Measurements from ENCODE around the gene DUSP2.
A peak's percentile ranks its signal among the peaks of the same experiment; 100 is the strongest.

DUSP2 gene

DNA sequence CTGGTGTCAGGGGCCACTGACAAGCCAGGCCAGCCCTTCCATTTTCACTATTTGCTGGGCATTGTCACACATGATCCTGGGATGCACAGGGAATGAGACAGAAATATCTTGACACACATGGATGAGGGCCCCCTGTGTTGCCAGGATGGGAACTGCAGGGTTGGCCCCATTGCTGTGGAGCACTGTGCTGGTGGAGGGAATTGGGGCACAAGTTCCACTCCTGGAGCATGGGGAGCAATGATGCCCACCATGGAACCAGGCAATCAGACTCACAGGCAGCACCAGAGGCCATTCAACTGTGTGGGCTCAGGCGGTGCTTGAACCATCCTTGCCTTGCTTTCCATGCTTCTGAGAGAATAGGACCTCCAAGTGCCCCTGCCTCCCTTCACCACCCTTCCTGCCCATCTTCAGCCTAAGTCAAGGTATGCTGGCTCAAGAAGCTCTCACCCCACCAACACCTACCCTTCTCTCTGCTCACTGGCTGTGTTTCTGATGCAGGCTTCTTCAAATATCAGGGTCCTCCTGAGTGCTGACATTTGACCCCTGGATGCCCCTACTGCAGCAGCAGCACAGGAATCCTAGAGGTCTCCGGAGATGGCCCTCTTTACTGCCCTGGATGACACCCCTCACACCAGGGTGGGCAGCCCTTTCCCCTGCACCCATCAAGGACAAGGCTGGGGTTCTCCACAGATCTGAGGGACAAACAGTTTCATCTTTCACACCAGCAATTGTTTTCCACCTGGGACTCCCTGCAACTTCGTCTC lies 39.9 kb downstream of the DUSP2 start:
- Mint-ChIP-seq H3K36me3 (ENCODE audit: low read depth) (peaks cover 9% of the 10 kb centered on the region), H3K27ac (no peak overlapping the region), H3K27me3 (peaks cover 37% of the 10 kb centered on the region), H3K4me3 (no peak overlapping the region), H3K9me3 (peaks cover 22% of the 10 kb centered on the region), H3K4me1 (ENCODE audit: low read depth) (peaks cover 31% of the 10 kb centered on the region)
- intact Hi-C loops (cut with micrococcal nuclease), result no loop called here

- H3K4me1 Mint-ChIP-seq (ENCODE audit: low read depth), result peaks cover 38% of the 10 kb centered on the region
- no peak overlapping the region for H3K27ac Mint-ChIP-seq
- peaks cover 34% of the 10 kb centered on the region for H3K27me3 Mint-ChIP-seq
- H3K9me3 Mint-ChIP-seq, result peaks cover 22% of the 10 kb centered on the region
- H3K4me3 Mint-ChIP-seq, result no peak overlapping the region
- intact Hi-C loops (cut with micrococcal nuclease), result no loop called here
- peaks cover 9% of the 10 kb centered on the region for H3K36me3 Mint-ChIP-seq (ENCODE audit: low read depth)
These were observed 40.8 kb downstream of the DUSP2 start for GRCh38 chr2:96104487-96104861.

GRCh38 chr2:96103761-96104486 lies 41.3 kb downstream of the DUSP2 start:
- no peak overlapping the region for H3K27ac Mint-ChIP-seq
- peaks cover 28% of the 10 kb centered on the region for H3K27me3 Mint-ChIP-seq
- intact Hi-C loops (cut with micrococcal nuclease), result no loop called here
- H3K9me3 Mint-ChIP-seq, result peaks cover 22% of the 10 kb centered on the region
- peaks cover 9% of the 10 kb centered on the region for H3K36me3 Mint-ChIP-seq (ENCODE audit: low read depth)
- H3K4me3 Mint-ChIP-seq, result no peak overlapping the region
- H3K4me1 Mint-ChIP-seq (ENCODE audit: low read depth), result peaks cover 43% of the 10 kb centered on the region

DNA sequence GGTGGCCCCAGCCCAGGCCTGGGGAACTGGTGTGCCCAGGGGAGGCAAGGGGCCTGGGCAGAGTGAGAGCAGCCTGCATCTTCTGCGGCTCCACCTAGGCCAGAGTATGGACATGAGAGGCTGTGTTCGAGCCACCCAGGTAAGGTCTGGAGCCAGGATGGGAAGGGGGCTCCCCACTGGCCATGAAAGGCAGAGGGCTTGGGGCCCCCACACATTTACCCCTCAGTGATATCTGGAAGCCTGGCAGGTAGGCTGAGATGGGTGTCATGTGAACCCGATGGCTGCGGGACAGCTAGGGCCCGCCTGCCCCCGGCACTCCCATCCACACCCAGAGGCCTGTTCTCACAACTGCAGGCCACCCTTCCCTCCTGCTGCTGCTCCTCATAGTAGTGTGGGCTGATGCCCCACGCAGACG lies 42.0 kb downstream of the DUSP2 start:
- intact Hi-C loops (cut with micrococcal nuclease), result no loop called here
- Mint-ChIP-seq H3K27ac (no peak overlapping the region), H3K4me1 (ENCODE audit: low read depth) (peaks cover 50% of the 10 kb centered on the region), H3K36me3 (ENCODE audit: low read depth) (peaks cover 9% of the 10 kb centered on the region), H3K9me3 (peaks cover 22% of the 10 kb centered on the region), H3K4me3 (no peak overlapping the region), H3K27me3 (peaks cover 21% of the 10 kb centered on the region)

GRCh38 chr2:96102596-96103186 lies 42.5 kb downstream of the DUSP2 start:
- H3K27ac Mint-ChIP-seq, result no peak overlapping the region

DNA sequence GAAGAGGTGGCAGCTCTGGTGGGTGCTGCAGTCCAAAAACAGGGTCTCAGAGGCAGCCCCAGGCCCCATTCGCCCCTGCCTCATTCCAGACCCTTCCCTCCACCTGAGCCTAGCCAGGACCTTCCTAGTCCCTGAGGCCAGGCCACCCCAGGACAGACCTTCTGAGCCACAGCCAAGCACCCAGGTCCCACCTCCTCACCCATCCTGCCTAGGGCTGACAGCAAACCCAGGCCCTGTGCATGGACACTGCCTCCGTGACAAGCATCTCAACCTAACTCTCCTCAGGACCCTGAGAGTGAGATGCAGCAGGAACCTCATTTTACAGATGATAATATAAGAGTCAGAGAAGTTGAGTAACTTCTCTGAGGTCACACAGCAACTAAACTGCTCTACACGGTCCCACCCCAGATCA lies 44.3 kb downstream of the DUSP2 start:
- no peak overlapping the region for H3K4me3 Mint-ChIP-seq
- peaks cover 9% of the 10 kb centered on the region for H3K27me3 Mint-ChIP-seq
- intact Hi-C loops (cut with micrococcal nuclease), result no loop called here
- H3K9me3 Mint-ChIP-seq, result peaks cover 15% of the 10 kb centered on the region
- no peak overlapping the region for H3K27ac Mint-ChIP-seq
- H3K36me3 Mint-ChIP-seq (ENCODE audit: low read depth), result peaks cover 9% of the 10 kb centered on the region
- H3K4me1 Mint-ChIP-seq (ENCODE audit: low read depth), result peaks cover 58% of the 10 kb centered on the region

More at GRCh38 chr2:96102596-96103186, 42.5 kb downstream of the DUSP2 start:
- Mint-ChIP-seq H3K27me3 (peaks cover 16% of the 10 kb centered on the region), H3K9me3 (peaks cover 22% of the 10 kb centered on the region), H3K4me1 (ENCODE audit: low read depth) (peaks cover 54% of the 10 kb centered on the region), H3K4me3 (no peak overlapping the region), H3K36me3 (ENCODE audit: low read depth) (peaks cover 9% of the 10 kb centered on the region)
- intact Hi-C loops (cut with micrococcal nuclease), result no loop called here

DNA sequence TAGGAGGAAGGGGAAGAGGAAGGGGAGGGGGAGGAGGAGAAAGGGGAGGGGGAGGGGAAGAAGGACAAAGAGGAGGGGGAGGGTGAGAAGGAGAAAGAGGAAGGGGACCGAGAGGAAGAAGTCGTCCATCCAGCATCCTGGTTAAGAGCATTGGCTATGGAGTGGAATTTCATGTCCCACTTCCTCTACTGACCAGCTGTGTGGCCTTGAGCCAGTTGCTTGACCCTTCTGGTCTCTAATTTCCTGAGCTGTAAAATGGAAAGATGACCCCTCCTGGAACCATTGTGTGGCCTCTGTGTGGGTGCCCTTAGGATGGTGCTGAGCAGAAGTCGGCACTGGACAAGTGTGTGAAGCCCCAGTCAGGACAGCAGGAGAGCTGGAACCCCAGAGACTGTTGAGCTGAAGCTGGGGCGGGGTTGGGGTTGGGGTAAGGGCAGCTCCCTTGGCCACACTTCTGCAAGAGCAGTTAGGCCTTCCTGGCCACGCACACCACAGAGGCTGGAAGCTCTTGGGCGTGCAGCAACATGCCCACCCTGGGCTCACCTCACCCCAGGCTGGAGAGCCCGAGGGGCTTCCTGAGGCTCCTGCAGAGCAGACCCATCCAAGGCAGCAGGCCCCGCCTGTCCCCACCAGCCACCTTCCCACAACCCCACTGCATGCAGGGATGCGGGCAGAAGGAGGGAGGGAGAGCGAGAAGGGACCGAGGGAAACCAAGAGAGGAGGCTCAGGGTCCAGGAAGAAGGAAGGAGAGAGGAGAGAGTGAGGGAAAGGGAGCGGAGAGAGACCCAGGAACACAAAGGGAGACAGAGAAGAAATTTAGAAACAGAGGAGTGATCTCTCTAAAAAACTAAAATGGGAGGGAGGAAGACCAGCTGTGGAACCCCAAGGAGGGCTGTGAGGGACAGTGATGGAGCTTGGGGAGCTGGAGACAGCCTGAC lies 45.1 kb downstream of the DUSP2 start:
- Mint-ChIP-seq H3K27me3 (peaks cover 9% of the 10 kb centered on the region), H3K27ac (no peak overlapping the region), H3K36me3 (ENCODE audit: low read depth) (peaks cover 2% of the 10 kb centered on the region), H3K9me3 (peaks cover 7% of the 10 kb centered on the region), H3K4me1 (ENCODE audit: low read depth) (peaks cover 58% of the 10 kb centered on the region), H3K4me3 (no peak overlapping the region)
- intact Hi-C loops (cut with micrococcal nuclease), result no loop called here

- Mint-ChIP-seq H3K4me1 (ENCODE audit: low read depth) (peaks cover 47% of the 10 kb centered on the region), H3K9me3 (no peaks in the 10 kb centered on the region), H3K4me3 (no peak overlapping the region), H3K27ac (peak overlapping the region; percentile 43), H3K27me3 (peaks cover 9% of the 10 kb centered on the region), H3K36me3 (ENCODE audit: low read depth) (no peaks in the 10 kb centered on the region)
- intact Hi-C loops (cut with micrococcal nuclease), result no loop called here
These were observed 46.2 kb downstream of the DUSP2 start for GRCh38 chr2:96098900-96099590.

DNA sequence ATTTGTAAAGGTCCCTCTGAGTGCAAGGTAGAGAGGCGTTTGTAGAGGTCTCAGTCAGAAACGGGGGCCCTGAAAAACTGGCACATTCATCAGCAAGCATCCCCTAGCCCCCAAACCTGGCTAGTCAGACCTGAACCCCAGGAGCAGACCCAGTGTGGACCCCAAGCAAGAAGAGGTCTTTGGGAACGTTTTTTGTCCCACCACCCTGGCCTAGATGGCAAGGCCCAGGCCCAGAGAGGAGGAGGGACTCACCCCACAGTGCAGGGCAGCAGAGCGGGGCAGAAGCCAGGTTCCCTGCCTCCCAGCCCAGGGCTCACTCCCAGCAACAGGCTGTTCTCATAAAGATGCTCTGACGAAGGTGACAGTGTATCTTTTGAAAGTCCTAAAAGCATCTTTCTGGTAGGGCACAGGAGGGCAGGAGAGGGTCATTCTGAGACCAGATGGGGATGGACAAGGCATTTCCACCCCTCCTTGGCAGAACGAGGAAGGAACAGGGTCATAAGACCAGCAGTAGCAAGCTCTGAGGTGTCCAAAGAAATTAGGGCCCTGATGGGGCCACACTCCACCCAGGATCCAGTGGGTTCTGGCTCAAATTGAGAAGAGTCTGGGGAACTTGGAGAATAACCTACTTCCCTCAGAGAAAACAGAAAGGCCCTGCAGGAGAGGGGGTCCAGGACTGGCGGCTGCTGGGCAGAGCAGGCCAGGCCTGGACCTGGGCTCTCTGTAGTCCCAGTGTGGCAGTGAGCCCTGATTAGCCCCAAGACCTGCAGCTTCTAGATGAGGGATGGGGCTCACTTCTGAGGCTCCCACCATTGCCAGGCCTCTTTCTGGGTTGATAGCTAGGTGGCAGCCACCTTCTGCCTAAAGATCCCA lies 47.1 kb downstream of the DUSP2 start:
- Mint-ChIP-seq H3K27me3 (peaks cover 9% of the 10 kb centered on the region), H3K9me3 (no peaks in the 10 kb centered on the region), H3K36me3 (ENCODE audit: low read depth) (no peaks in the 10 kb centered on the region), H3K27ac (peak overlapping the region; percentile 43), H3K4me3 (no peak overlapping the region), H3K4me1 (ENCODE audit: low read depth) (peaks cover 47% of the 10 kb centered on the region)
- intact Hi-C loops (cut with micrococcal nuclease), result no loop called here

- Mint-ChIP-seq H3K27me3 (peaks cover 9% of the 10 kb centered on the region), H3K9me3 (no peaks in the 10 kb centered on the region), H3K4me3 (no peak overlapping the region), H3K27ac (no peak overlapping the region), H3K36me3 (ENCODE audit: low read depth) (no peaks in the 10 kb centered on the region), H3K4me1 (ENCODE audit: low read depth) (peaks cover 50% of the 10 kb centered on the region)
- intact Hi-C loops (cut with micrococcal nuclease), result no loop called here
These were observed 47.8 kb downstream of the DUSP2 start for GRCh38 chr2:96097441-96097840.

- H3K4me3 Mint-ChIP-seq, result no peak overlapping the region
- no peaks in the 10 kb centered on the region for H3K36me3 Mint-ChIP-seq (ENCODE audit: low read depth)
- intact Hi-C loops (cut with micrococcal nuclease), result no loop called here
- no peak overlapping the region for H3K27ac Mint-ChIP-seq
- H3K4me1 Mint-ChIP-seq (ENCODE audit: low read depth), result peaks cover 61% of the 10 kb centered on the region
- no peaks in the 10 kb centered on the region for H3K9me3 Mint-ChIP-seq
- H3K27me3 Mint-ChIP-seq, result peaks cover 3% of the 10 kb centered on the region
These were observed 50.1 kb downstream of the DUSP2 start for GRCh38 chr2:96095116-96095636.

DNA sequence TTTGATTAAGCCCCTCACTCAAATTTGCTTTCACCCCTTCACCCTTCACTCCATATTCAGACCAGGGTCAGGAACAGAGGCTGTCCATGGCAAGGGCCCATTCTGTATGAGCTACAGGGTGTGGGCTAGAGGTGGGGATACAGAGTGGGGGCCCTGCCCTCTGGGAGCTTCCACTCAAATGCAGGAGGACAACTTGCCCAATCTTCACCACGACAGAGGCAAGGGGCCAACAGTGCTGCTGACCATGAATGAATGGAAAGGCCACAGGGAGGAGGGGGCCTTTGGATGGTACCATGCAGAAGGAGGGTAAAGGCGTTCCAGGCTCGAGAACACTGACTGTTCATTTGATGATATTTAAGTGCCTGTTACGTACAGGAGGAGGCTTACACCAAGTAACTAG lies 51.7 kb downstream of the DUSP2 start:
- intact Hi-C loops (cut with micrococcal nuclease), result no loop called here
- no peaks in the 10 kb centered on the region for H3K36me3 Mint-ChIP-seq (ENCODE audit: low read depth)
- H3K9me3 Mint-ChIP-seq, result no peaks in the 10 kb centered on the region
- H3K27ac Mint-ChIP-seq, result peak overlapping the region; percentile 12
- H3K4me3 Mint-ChIP-seq, result no peak overlapping the region
- peaks cover 46% of the 10 kb centered on the region for H3K4me1 Mint-ChIP-seq (ENCODE audit: low read depth)
- H3K27me3 Mint-ChIP-seq, result peaks cover 3% of the 10 kb centered on the region

All from dendritic cell treated with granulocyte-macrophage colony-stimulating factor and Interleukin-4, amounts not matched to agents 40 ng/mL and 50 ng/mL, for 4 days (primary cell).